Activated CD4-positive, alpha-beta T cell treated with anti-CD3 and anti-CD28 coated beads, Interleukin-2, Interleukin-4, amounts not matched to agents 100 ng/mL and 50 ng/mL, durations not matched to agents 16 hours and 8 hours (primary cell): Measurements from ENCODE around the gene SEC31B.

ENCODE experiments used
- DNase-seq: peaks from one replicate; pipeline ENCODE4 v3.0.0-alpha.2; 2020; ENCODE audit warnings: low spot score

SEC31B gene

DNA sequence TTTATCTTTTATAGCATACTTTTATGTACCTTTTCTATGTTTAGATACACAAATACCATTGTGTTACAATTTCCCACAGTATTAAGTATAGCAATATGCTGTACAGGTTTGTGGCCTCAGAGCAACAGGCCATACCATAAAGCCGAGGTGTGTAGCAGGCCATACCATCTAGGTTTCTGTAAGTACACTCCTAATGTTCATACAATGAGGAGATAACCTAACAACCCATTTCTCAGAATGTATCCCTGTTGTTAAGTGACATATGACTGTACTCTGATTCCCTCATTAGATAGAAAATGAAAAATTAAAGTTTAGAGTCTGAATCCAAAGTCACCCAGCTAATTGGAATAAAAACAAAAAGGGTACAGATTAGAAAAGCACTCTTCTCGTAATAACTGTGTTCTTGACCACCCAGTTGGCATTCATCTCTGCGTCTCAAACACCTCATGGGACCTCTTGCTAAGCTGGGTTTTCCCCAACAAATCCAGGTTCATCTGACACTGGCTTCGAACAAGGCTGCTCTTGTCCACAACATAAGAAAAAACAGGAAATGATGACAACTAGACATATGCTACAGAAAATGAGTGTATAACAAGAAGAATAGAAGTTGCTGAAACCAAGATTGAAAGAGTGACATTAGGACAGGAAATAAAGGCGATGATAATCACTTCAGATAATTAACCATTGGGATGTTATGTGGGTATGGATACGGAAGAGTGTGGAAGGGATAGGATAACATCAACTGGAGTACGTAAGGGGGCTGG is 8.6 kb upstream of the SEC31B start:
- DNase-seq: peak; percentile 51

DNA sequence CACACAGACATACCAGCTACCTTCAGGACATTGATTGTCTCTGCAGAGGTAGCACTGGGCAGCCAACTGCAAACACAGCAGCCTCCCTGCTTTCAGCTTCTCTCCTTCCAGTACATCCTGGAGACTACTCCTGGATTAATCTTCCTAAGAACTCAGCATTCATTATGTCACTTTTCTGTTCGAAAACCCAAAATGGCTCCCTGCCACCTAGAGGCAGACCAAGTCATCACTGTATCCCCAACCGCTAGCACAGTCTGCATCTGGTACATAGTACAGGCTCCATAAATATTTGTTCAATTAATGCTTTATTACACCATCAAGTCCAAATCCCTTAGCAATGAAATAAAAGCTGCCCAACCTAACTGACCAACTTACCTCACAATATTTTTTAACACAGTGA is 5.0 kb upstream of the SEC31B start:
- no peak for DNase-seq

- DNase-seq: no peak
These were observed 4.5 kb upstream of the SEC31B start for GRCh38 chr10:100524206-100524605.

DNA sequence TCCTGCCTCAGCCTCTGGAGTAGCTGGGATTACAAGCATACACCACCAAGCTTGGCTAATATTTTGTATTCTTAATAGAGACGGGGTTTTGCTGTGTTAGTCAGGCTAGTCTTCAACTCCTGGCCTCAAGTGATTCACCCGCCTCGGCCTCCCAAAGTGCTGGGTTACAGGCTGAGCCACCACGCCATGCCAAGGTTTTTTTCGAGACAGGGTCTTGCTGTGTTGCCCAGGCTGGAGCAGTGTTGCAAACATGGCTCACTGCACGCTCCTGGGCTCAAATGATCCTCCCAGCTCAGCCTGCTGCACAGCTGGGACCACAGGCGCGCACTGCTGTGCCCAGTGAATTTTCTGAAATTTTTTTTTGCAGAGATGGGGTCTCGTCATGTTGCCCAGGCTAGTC is 3.3 kb upstream of the SEC31B start:
- no peak for DNase-seq

DNA sequence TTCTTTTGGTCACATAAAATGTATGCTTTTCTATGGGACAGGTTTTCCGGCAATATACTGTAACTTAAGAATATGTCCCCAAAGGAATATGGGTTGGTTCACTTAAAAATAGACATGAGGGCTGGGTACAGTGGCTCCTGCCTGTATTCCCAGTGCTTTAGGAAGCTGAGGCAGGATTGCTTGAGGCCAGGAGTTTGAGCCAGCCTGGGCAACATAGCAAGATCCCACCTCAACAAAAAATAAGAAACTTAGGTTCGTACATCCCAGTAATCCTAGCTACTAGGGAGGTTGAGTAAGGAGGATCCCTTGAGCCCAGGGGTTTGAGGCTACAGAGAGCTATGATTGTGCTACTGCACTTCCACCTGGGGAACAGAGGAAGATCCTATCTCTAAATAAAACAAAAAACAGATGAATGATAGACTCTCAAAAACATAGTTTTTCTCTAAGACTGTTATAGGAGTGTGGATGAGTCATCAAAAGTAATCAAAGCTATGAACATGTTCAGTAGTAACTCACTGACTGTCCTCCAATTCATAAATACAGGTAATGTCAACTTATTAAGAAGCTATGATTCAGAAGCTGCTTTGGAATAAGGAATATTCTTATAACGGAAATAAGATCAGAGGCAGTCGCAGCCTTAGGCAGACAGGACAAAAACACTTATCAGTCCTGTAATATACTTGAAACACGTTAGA is 2.6 kb upstream of the SEC31B start:
- no peak for DNase-seq

DNA sequence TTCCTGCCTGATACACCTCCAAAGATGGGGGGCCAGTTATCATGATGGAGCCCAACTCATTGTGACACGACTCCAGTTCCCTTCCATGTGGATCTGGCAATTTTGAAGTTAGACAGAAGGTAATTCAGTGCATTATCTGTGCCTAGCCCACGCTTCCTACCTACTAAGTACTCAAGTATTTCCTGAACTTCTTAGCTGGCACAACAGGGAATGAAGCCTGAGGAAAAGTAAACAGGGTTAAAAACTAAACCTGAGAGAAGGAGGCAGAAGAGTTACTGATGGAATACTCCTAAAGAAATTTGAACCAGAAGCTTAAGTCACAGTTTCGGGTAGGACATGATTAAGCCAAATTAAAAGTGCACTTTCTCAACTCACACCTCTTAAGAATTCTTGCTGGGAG is 1.1 kb upstream of the SEC31B start:
- no peak for DNase-seq

GRCh38 chr10:100518761-100519241 is 860 bp downstream of the SEC31B start:
- peak; percentile 67 for DNase-seq

- no peak for DNase-seq
These were observed 2.8 kb downstream of the SEC31B start for GRCh38 chr10:100516847-100517246.

DNA sequence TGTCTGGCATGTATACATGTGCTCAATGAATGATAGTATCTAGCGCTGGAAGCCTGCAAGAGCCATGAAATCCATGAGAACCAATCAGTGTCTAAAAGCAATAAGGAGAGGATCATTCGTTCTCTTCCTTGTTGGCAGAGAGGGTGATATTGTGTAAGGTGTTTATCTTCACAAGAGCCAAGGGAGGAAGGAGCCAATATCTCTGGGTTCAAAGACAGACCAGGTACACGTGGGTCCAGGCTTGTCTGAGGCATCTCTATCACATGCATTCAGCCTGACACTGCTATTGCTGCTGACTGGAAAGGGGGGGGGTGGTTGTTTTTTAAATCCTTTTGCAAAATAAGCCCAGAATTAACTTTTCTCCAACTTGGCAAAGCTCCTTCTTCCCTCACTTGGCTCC is 4.0 kb downstream of the SEC31B start:
- DNase-seq: no peak

- DNase-seq: peak; percentile 93
These were observed 8.9 kb downstream of the SEC31B start for GRCh38 chr10:100510533-100511308.

GRCh38 chr10:100509241-100509840 is 10.3 kb downstream of the SEC31B start:
- peak; percentile 83 for DNase-seq

DNA sequence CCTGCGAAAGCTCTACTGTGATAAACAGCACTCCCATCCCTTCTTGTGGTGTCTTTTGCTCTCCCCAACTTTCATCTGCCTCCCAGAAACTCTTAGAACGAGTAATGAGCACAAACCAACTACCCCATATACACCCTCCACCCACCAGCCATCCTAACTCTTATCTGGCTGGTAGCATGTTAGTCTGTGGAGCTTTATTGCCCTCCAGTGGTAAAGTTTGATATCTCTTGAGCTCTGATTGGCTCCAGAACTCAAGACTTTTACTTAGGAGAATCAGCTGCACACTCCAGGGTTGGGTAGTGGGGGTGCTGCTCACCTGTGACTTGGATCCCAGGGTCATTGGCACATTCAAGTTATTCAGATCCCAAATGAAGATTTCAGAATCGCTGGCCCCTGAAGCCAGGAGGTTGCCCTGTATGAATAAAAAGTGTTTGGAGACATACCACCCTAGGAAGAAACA is 10.9 kb downstream of the SEC31B start:
- DNase-seq: peak; percentile 85

- DNase-seq: peak; percentile 35
These were observed 11.4 kb downstream of the SEC31B start for GRCh38 chr10:100508266-100508665.

GRCh38 chr10:100507357-100507732 is 12.3 kb downstream of the SEC31B start:
- no peak for DNase-seq

DNA sequence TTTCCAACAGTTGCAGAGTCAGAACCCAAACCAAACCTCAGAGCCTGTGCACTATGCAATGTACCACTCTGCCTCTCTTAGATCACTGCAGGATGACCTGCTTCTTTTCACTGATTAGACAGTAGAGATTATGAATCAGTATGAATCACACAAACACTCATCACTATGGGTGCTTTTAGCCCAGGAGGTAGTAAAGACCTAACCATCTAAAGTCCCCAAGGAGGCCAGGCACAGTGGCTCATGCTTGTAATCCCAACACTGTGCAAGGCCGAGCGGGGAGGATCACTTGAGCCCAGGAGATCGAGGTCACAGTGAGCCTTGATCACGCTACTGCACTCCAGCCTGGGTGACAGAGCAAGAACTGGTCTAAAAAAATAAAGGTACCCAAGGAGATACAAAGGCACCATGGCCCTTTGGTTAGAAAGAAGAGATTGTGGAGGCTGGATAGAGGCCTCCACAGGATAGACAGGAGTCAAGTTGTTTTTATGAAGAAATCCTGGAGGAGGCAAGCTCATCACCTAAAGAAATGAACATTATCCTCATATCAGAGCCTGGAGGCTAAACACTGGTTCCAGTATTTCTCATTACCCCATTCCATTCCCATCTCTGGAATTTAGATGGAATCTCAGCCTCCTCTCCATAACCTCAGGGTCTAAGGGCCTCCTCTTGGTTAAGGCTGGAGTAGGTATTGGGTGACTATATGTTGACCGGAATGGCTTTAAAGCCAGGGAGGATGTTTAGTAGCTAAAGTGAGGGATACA is 12.9 kb downstream of the SEC31B start:
- DNase-seq: peak; percentile 64

DNA sequence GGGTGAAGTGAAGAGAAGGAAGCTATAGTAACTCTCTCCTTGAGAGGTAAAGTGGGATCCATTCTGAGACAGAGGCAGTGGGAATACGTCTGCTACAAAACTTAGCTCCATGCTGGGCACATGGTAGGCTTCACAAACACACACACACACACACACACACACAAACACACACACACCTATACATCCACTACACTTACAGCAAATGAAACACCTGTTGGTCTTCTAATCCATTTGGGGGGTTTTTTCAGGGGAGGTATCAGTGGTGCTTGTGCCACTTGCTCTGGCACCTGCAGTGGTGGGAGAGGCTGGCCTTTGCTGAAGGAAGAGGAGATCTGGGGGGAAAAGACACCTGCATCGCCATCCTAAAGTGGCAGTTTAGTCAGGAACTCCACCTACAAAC is 14.5 kb downstream of the SEC31B start:
- no peak for DNase-seq

- DNase-seq: no peak
These were observed 15.6 kb downstream of the SEC31B start for GRCh38 chr10:100504096-100504495.

- DNase-seq: no peak
These were observed 16.7 kb downstream of the SEC31B start for GRCh38 chr10:100502926-100503494.

- DNase-seq: no peak
These were observed 18.2 kb downstream of the SEC31B start for GRCh38 chr10:100501423-100501822.

DNA sequence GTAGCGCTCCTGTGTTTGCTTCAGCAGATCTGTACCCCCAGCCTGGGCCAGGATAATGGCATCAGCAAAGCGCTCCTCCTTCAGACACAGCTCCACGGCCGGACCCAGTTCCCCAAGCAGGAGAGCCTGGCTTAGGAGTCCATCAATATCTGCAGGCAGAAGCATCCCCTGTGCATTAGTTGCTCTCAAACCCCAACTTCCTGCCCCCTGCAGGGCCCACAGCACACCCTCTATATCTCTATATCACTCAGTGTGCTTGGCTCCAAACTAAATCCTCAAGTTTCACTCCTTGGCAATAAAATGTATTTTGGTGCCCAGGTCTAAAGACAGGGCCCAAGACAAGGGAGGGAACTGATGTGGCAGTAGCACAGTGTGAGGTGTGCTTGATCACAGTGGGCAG is 21.6 kb downstream of the SEC31B start:
- DNase-seq: no peak

DNA sequence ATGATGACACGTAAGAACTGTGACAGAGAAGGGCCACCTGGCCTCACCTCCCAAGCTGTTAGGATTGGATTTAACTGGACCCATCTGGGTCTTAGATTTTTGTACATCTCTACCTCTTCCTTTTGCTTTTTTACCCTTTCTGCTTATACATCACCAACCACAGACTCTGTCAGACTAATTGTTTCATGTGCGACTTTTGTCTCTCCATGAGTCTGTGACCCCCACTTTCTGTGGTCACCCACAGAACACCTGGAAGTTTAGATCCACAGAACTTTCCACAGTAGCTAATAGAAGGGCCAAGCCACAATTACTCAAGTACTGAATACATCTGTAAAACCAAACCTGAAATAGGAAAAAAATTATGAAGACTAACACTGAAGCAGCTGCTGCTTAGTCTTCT is 23.1 kb downstream of the SEC31B start:
- no peak for DNase-seq
